HEK293T (cell line): ENCODE data around the gene ADISSP.

Experiments used
- ELF4 ChIP-seq: fragments of 450-650 bp; IDR thresholded peaks from 2 replicates; pipeline ENCODE4 v1.6.1; 2017; ENCODE audit warnings: antibody characterized with exemption
- SUZ12 ChIP-seq: fragments of 450-650 bp; IDR thresholded peaks from 2 replicates; pipeline ENCODE4 v1.6.1; 2016; ENCODE audit warnings: mild to moderate bottlenecking
- TARDBP ChIP-seq: fragments of 450-650 bp; IDR thresholded peaks from 2 replicates; pipeline ENCODE4 v1.6.1; 2016
- ZNF384 ChIP-seq: fragments of 450-650 bp; IDR thresholded peaks from 2 replicates; pipeline ENCODE4 v1.6.1; 2016

- TF ChIP-seq TARDBP (no peak), SUZ12 (no peak), ZNF384 (no peak), ELF4 (no peak)
These were observed 36.5 kb downstream of the ADISSP start for GRCh38 chr20:3730803-3731672.
